Gastrocnemius medialis (tissue), 4 donors: Measurements from ENCODE around the gene SHC4. TPM values are rescaled to one million over a fixed set of nuclear protein-coding genes. Genes with fewer than 3 reads are reported as not detected.
"Not testable (repeated sequence)": the region's sequence is repeated elsewhere in the genome, so short reads cannot be mapped to it uniquely, and the experiment has no call there.

Experiments
- ATAC-seq, 2 donors: fragments of 150-250 bp; one replicate each; pipeline ENCODE4 v1.9.1; 2016
- DNase-seq, 2 donors: peaks; one replicate each; pipeline ENCODE4 v3.0.0-alpha.2; 2019
- H3K27ac ChIP-seq, 4 donors: fragments of 200-600 bp; sonication (generic); 1 replicate in 1 of 4; 2 replicates in 3 of 4; pipeline ENCODE4 v1.5.1; 2016 to 2018; ENCODE audit warnings: mild to moderate bottlenecking in 2 of 4, moderate library complexity in 1 of 4
- H3K27me3 ChIP-seq, 3 donors: fragments of 200-600 bp; sonication (generic) in 2 of 3; 1 replicate in 1 of 3; 2 replicates in 2 of 3; pipeline versions ENCODE4 v1.5.1 to v1.6.0; 2016 to 2019; ENCODE audit warnings: mild to moderate bottlenecking in 1 of 3, moderate library complexity in 1 of 3
- H3K36me3 ChIP-seq, 2 donors: fragments of 200-600 bp; sonication (generic) in 1 of 2; one replicate each; pipeline ENCODE4 v1.5.1; 2017 to 2018
- H3K4me1 ChIP-seq, 2 donors: fragments of 200-600 bp; sonication (generic) in 1 of 2; one replicate each; pipeline ENCODE4 v1.5.1; 2016 to 2017; ENCODE audit warnings: mild to moderate bottlenecking in 2 of 2
- H3K4me3 ChIP-seq, 4 donors: fragments of 200-600 bp; sonication (generic) in 3 of 4; 1 replicate in 1 of 4; 2 replicates in 3 of 4; pipeline ENCODE4 v1.5.1; 2016 to 2019; ENCODE audit warnings: mild to moderate bottlenecking in 2 of 4
- H3K9me3 ChIP-seq, 3 donors: fragments of 200-600 bp; sonication (generic) in 2 of 3; 1 replicate in 1 of 3; 2 replicates in 2 of 3; pipeline ENCODE4 v1.5.1; 2016 to 2019
- POLR2A ChIP-seq, 2 donors: fragments of 450-650 bp; IDR thresholded peaks; one replicate each; pipeline ENCODE4 v1.6.1; 2017; ENCODE audit warnings: antibody characterized with exemption in 2 of 2, mild to moderate bottlenecking in 2 of 2, moderate library complexity in 2 of 2
- in situ Hi-C, 4 donors: fragments of 200-750 bp; cut with MboI; loops; one replicate each; pipeline versions ENCODE4 v1.15.0 to v1.8.0; 2017; ENCODE audit warnings: low sequenced_read_pairs in 4 of 4
- intact Hi-C: fragments of 100-400 bp; cut with DNase I; formaldehyde crosslinking; loops from one replicate; pipeline ENCODE4 v1.15.1; 2023; ENCODE audit warnings: low total_unique reads
- total RNA-seq, 4 donors: library from RNA; depleted of rRNA; stranded (reverse); fragments of >200 nt; gene quantifications; one replicate each; pipeline versions ENCODE4 v1.1.0 to v1.2.3, GENCODE V29; 2016
- TF ChIP-seq, protein P1 (sequence below), 5 experiments: fragments of 450-650 bp in 3 of 5; fragments of 200-600 bp in 2 of 5; sonication (generic) in 2 of 5; IDR thresholded peaks in 4 of 5; conservative IDR thresholded peaks in 1 of 5; 1 replicate in 4 of 5; 2 replicates in 1 of 5; pipeline ENCODE4 v1.5.1; 2016 to 2019; ENCODE audit warnings: antibody characterized with exemption in 5 of 5, mild to moderate bottlenecking in 3 of 5, moderate library complexity in 3 of 5

Gene SHC4
- total RNA-seq, 4 donors from 2014 or later: 0.29 to 0.39 TPM; not detected in 2

GRCh38 chr15:48974882-48975281, 11.2 kb upstream of the SHC4 start:
- Histone ChIP-seq H3K36me3 (no peaks in the 10 kb centered on the region), H3K4me3 (no peak overlapping the region), H3K9me3 (no peaks in the 10 kb centered on the region), H3K27me3 (no peaks in the 10 kb centered on the region), H3K4me1 (peaks cover 0 to 4% of the 10 kb centered on the region in 2 donors), H3K27ac (no peak overlapping the region)
- intact Hi-C loops (loop anchor here (1.0 kb wide), 2 partner anchors 11 to 113 kb away; no protein-coding TSS in a partner anchor), in situ Hi-C loops (loop anchor here in 1 of 4 donors (5.0 kb wide), 1 partner anchor 108 kb away; no protein-coding TSS in a partner anchor)
- no peak for ATAC-seq
- TF ChIP-seq, protein P1, sequence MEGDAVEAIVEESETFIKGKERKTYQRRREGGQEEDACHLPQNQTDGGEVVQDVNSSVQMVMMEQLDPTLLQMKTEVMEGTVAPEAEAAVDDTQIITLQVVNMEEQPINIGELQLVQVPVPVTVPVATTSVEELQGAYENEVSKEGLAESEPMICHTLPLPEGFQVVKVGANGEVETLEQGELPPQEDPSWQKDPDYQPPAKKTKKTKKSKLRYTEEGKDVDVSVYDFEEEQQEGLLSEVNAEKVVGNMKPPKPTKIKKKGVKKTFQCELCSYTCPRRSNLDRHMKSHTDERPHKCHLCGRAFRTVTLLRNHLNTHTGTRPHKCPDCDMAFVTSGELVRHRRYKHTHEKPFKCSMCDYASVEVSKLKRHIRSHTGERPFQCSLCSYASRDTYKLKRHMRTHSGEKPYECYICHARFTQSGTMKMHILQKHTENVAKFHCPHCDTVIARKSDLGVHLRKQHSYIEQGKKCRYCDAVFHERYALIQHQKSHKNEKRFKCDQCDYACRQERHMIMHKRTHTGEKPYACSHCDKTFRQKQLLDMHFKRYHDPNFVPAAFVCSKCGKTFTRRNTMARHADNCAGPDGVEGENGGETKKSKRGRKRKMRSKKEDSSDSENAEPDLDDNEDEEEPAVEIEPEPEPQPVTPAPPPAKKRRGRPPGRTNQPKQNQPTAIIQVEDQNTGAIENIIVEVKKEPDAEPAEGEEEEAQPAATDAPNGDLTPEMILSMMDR (IDR thresholded peaks at IDR 0.05 in 4 of 5, conservative IDR thresholded peaks at IDR 0.05 in 1 of 5): no peak
- TF ChIP-seq POLR2A (IDR thresholded peaks at IDR 0.05): no peak
- DNase-seq: no peak

- Histone ChIP-seq H3K27ac (no peak overlapping the region), H3K9me3 (no peaks in the 10 kb centered on the region), H3K36me3 (no peaks in the 10 kb centered on the region), H3K4me3 (no peak overlapping the region), H3K27me3 (no peaks in the 10 kb centered on the region), H3K4me1 (peaks cover 0 to 4% of the 10 kb centered on the region in 2 donors)
- no peak for ATAC-seq
- in situ Hi-C loops: loop anchor here in 1 of 4 donors (5.0 kb wide), 1 partner anchor 106 kb away; no protein-coding TSS in a partner anchor
- intact Hi-C loops: no loop called here
- TF ChIP-seq, protein P1 (IDR thresholded peaks at IDR 0.05 in 4 of 5, conservative IDR thresholded peaks at IDR 0.05 in 1 of 5): no peak
- TF ChIP-seq POLR2A (IDR thresholded peaks at IDR 0.05): no peak
- DNase-seq: no peak
Measured at GRCh38 chr15:48972750-48973503, 9.2 kb upstream of the SHC4 start.

DNA sequence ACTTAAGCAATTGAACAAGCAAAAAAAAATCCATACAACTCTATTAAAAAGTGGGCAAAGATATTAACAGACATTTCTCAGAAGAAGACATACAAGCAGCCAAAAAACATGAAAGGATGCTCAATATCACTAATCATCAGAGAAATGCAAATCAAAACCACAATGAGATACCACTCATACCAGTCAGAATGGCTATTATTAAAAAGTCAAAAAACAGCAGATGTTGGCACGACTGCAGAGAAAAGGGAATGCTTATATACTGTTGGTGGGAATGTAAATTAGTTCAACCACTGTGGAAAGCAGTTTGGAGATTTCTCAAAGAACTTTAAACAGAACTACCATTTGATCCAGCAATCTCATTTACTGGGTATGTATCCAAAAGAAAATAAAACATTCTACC, 7.2 kb upstream of the SHC4 start:
- ATAC-seq, intact Hi-C loops, DNase-seq, H3K27ac ChIP-seq, H3K4me3 ChIP-seq, H3K27me3 ChIP-seq, H3K36me3 ChIP-seq, H3K9me3 ChIP-seq, H3K4me1 ChIP-seq: not testable (repeated sequence)
- in situ Hi-C loops: loop anchor here in 1 of 4 donors (5.0 kb wide), 1 partner anchor 104 kb away; no protein-coding TSS in a partner anchor

DNA sequence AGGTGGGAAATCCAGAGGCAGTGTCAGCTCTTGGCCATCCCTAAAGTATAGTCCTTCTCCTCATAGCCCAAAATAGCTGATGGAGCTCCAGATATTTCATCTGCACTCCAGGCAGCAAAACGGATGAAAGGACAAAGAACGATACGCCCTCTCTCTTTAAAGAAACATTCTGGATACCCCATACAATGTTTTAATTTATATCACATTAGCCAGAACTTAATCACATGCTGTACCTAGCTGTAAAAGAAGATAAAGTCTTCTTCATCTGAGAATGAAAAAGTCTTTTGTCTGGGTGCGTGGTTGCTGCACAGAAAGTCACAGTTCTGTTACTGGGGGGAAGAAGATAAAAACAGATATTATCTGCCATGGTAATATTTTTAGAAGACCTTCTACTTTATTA, 4.3 kb upstream of the SHC4 start:
- Histone ChIP-seq H3K4me3 (no peak overlapping the region), H3K27ac (no peak overlapping the region), H3K36me3 (no peaks in the 10 kb centered on the region), H3K4me1 (peaks cover 4 to 16% of the 10 kb centered on the region in 2 donors), H3K27me3 (no peaks in the 10 kb centered on the region), H3K9me3 (no peaks in the 10 kb centered on the region)
- no peak for ATAC-seq
- intact Hi-C loops (no loop called here), in situ Hi-C loops (loop anchor here in 1 of 4 donors (10.0 kb wide), 1 partner anchor 103 kb away; no protein-coding TSS in a partner anchor)
- TF ChIP-seq, protein P1 (IDR thresholded peaks at IDR 0.05 in 4 of 5, conservative IDR thresholded peaks at IDR 0.05 in 1 of 5): no peak
- TF ChIP-seq POLR2A (IDR thresholded peaks at IDR 0.05): no peak
- no peak for DNase-seq

- H3K4me1 ChIP-seq: peaks cover 4 to 23% of the 10 kb centered on the region in 2 donors
- intact Hi-C loops: no loop called here
- no peak overlapping the region for H3K27ac ChIP-seq
- H3K36me3 ChIP-seq: no peaks in the 10 kb centered on the region
- in situ Hi-C loops: loop anchor here in 1 of 4 donors (10.0 kb wide), 1 partner anchor 103 kb away; no protein-coding TSS in a partner anchor
- ATAC-seq (no peak), DNase-seq (no peak)
- no peaks in the 10 kb centered on the region for H3K9me3 ChIP-seq
- H3K27me3 ChIP-seq: no peaks in the 10 kb centered on the region
- H3K4me3 ChIP-seq: no peak overlapping the region
- TF ChIP-seq, protein P1 (IDR thresholded peaks at IDR 0.05 in 4 of 5, conservative IDR thresholded peaks at IDR 0.05 in 1 of 5): no peak
- no peak for TF ChIP-seq POLR2A (IDR thresholded peaks at IDR 0.05)
Measured at GRCh38 chr15:48967336-48967735, 3.6 kb upstream of the SHC4 start.
